ENCODE results near the gene BRCA2. TPM values are rescaled to one million over a fixed set of nuclear protein-coding genes. Genes with fewer than 3 reads are reported as not detected.

The BRCA2 gene
- total RNA-seq, 2 experiments from 2014 or later: 24.9 to 27.2 TPM

DNA sequence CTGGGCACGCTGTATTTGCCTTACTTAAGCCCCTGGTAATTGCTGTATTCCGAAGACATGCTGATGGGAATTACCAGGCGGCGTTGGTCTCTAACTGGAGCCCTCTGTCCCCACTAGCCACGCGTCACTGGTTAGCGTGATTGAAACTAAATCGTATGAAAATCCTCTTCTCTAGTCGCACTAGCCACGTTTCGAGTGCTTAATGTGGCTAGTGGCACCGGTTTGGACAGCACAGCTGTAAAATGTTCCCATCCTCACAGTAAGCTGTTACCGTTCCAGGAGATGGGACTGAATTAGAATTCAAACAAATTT, 676 bp downstream of the BRCA2 start:
- peak overlapping the region; percentile 92 for H3K4me3 Mint-ChIP-seq
- ATAC-seq (peak; percentile 21), DNase-seq (no peak)
- H3K4me1 Mint-ChIP-seq (ENCODE audit: low read depth): peaks cover 14% of the 10 kb centered on the region
- ChIA-PET CTCF (interaction anchor here (1.2 to 1.7 kb wide), 7 partner anchors 48 to 403 kb away, joined by 3 to 7 read pairs (median 4); partner anchors contain the start of gene PDS5B), POLR2A (interaction anchor here (1.1 to 3.4 kb wide), 7 partner anchors 8 to 112 kb away, joined by 4 to 38 read pairs (median 5); partner anchors contain the start of gene N4BP2L1)
- H3K27me3 Mint-ChIP-seq: no peaks in the 10 kb centered on the region
- peaks cover 26% of the 10 kb centered on the region for H3K36me3 Mint-ChIP-seq (ENCODE audit: low read depth)
- no peaks in the 10 kb centered on the region for H3K9me3 Mint-ChIP-seq
- no peak for TF ChIP-seq CTCF (IDR thresholded peaks at IDR 0.05)
- intact Hi-C loops (cut with micrococcal nuclease): loop anchor here (5.0 kb wide), 1 partner anchor 111 kb away; the partner anchor contains the start of gene N4BP2L1
- H3K27ac Mint-ChIP-seq: peak overlapping the region; percentile 100

DNA sequence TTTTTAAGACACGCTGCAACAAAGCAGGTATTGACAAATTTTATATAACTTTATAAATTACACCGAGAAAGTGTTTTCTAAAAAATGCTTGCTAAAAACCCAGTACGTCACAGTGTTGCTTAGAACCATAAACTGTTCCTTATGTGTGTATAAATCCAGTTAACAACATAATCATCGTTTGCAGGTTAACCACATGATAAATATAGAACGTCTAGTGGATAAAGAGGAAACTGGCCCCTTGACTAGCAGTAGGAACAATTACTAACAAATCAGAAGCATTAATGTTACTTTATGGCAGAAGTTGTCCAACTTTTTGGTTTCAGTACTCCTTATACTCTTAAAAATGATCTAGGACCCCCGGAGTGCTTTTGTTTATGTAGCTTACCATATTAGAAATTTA, 1.2 kb downstream of the BRCA2 start:
- Mint-ChIP-seq H3K27me3 (no peaks in the 10 kb centered on the region), H3K36me3 (ENCODE audit: low read depth) (peaks cover 30% of the 10 kb centered on the region), H3K4me3 (peak overlapping the region; percentile 92), H3K9me3 (no peaks in the 10 kb centered on the region), H3K4me1 (ENCODE audit: low read depth) (peaks cover 14% of the 10 kb centered on the region), H3K27ac (peak overlapping the region; percentile 100)
- intact Hi-C loops (cut with micrococcal nuclease): loop anchor here (5.0 kb wide), 1 partner anchor 111 kb away; the partner anchor contains the start of gene N4BP2L1
- no peak for TF ChIP-seq CTCF (IDR thresholded peaks at IDR 0.05)
- ChIA-PET POLR2A (interaction anchor here (1.1 to 3.4 kb wide), 2 partner anchors 14 to 111 kb away, joined by 5 to 38 read pairs; partner anchors contain the start of gene N4BP2L1), CTCF (interaction anchor here (1.2 to 1.6 kb wide), 4 partner anchors 48 to 404 kb away, joined by 3 to 5 read pairs (median 4); no protein-coding TSS in a partner anchor)
- DNase-seq (no peak), ATAC-seq (no peak)

DNA sequence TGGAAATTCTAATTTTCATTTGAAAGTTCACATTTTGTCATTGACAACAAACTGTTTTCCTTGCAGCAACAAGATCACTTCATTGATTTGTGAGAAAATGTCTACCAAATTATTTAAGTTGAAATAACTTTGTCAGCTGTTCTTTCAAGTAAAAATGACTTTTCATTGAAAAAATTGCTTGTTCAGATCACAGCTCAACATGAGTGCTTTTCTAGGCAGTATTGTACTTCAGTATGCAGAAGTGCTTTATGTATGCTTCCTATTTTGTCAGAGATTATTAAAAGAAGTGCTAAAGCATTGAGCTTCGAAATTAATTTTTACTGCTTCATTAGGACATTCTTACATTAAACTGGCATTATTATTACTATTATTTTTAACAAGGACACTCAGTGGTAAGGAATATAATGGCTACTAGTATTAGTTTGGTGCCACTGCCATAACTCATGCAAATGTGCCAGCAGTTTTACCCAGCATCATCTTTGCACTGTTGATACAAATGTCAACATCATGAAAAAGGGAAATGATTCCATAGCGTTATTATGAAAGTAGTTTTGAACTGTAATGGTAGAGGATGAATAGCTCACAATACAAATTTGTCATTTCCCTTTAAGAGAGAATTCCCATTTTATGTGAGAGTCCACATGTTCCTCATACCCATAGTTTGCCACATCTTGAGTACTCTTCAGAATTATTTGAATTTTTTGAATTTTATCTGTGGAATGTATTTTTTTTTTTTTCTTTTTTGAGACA, 2.6 kb downstream of the BRCA2 start:
- intact Hi-C loops (cut with micrococcal nuclease): loop anchor here (5.0 kb wide), 1 partner anchor 109 kb away; the partner anchor contains the start of gene N4BP2L1
- Mint-ChIP-seq H3K9me3 (no peaks in the 10 kb centered on the region), H3K4me1 (ENCODE audit: low read depth) (peaks cover 11% of the 10 kb centered on the region), H3K27ac (no peak overlapping the region), H3K27me3 (no peaks in the 10 kb centered on the region), H3K4me3 (no peak overlapping the region), H3K36me3 (ENCODE audit: low read depth) (peaks cover 34% of the 10 kb centered on the region)
- ChIA-PET CTCF (interaction anchor here (1.3 kb wide), 1 partner anchor 10 kb away, joined by 3 read pairs; no protein-coding TSS in a partner anchor), POLR2A (interaction anchor here (0.6 to 3.4 kb wide), 3 partner anchors 10 to 110 kb away, joined by 3 to 38 read pairs (median 5); partner anchors contain the start of gene N4BP2L1)
- ATAC-seq (no peak), DNase-seq (no peak)
- TF ChIP-seq CTCF (IDR thresholded peaks at IDR 0.05): no peak

GRCh38 chr13:32320528-32320927, 5.2 kb downstream of the BRCA2 start:
- ChIA-PET CTCF (no interaction called here), POLR2A (no interaction called here)
- Mint-ChIP-seq H3K27ac (no peak overlapping the region), H3K27me3 (no peaks in the 10 kb centered on the region), H3K4me3 (no peak overlapping the region), H3K36me3 (ENCODE audit: low read depth) (peaks cover 38% of the 10 kb centered on the region), H3K4me1 (ENCODE audit: low read depth) (peaks cover 3% of the 10 kb centered on the region), H3K9me3 (no peaks in the 10 kb centered on the region)
- DNase-seq: no peak
- TF ChIP-seq CTCF (IDR thresholded peaks at IDR 0.05): no peak
- intact Hi-C loops (cut with micrococcal nuclease): no loop called here
- ATAC-seq: no peak

- no peak overlapping the region for H3K27ac Mint-ChIP-seq
- intact Hi-C loops (cut with micrococcal nuclease): no loop called here
- CTCF ChIA-PET: interaction anchor here (1.0 kb wide), 1 partner anchor 11 kb away, joined by 3 read pairs; no protein-coding TSS in a partner anchor
- H3K9me3 Mint-ChIP-seq: no peaks in the 10 kb centered on the region
- DNase-seq (no peak), ATAC-seq (no peak)
- H3K4me1 Mint-ChIP-seq (ENCODE audit: low read depth): no peaks in the 10 kb centered on the region
- H3K4me3 Mint-ChIP-seq: no peak overlapping the region
- POLR2A ChIA-PET: interaction anchor here (1.0 kb wide), 1 partner anchor 9 kb away, joined by 4 read pairs; the partner anchor contains the start of genes BRCA2 and ZAR1L
- peaks cover 31% of the 10 kb centered on the region for H3K36me3 Mint-ChIP-seq (ENCODE audit: low read depth)
- no peak for TF ChIP-seq CTCF (IDR thresholded peaks at IDR 0.05)
- no peaks in the 10 kb centered on the region for H3K27me3 Mint-ChIP-seq
Observed at GRCh38 chr13:32323912-32324311, 8.6 kb downstream of the BRCA2 start.

All from activated CD8-positive, alpha-beta T cell treated with anti-CD3 and anti-CD28 coated beads for 36 hours (primary cell).